ENCODE measurements around the gene TPD52L2.

TPD52L2 gene

DNA sequence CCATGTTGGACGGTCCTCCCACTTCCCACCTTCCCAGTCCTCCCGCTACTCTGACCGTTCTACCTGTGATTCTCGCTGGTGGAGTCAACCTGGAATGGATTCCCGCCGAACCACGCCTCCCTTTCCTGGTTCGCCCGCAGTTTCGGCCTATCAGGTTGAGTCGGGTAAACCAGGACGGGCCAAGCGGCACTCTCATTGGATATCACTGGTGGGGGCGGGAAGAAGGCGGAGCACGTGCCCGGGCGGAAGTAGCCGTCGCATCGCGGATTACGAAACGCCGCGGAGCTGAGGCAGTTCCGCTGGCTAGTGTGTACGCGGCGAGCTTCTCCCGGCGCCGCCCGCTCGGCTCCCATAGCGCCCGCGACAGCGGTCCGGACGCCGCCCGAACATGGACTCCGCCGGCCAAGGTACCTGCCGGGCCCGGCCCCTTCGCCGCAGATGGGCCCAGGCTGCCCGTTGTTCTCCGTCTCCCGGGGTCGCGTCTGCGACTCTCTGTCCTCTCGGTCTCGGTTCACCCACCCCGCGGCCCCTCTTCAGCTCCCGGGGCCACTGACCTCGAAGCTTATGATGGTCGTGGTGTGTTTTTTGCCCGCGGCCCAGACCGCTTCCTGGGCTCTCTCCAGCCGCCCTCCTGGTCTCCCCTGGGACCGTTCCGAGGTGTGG lies at the start of gene TPD52L2:
Gene TPD52L2, plus strand, starts transcription at position 293 of the 663 bp plus-strand sequence. Its CDS starts 96 bp downstream, at position 389.
- peak; percentile 99 for DNase-seq

DNA sequence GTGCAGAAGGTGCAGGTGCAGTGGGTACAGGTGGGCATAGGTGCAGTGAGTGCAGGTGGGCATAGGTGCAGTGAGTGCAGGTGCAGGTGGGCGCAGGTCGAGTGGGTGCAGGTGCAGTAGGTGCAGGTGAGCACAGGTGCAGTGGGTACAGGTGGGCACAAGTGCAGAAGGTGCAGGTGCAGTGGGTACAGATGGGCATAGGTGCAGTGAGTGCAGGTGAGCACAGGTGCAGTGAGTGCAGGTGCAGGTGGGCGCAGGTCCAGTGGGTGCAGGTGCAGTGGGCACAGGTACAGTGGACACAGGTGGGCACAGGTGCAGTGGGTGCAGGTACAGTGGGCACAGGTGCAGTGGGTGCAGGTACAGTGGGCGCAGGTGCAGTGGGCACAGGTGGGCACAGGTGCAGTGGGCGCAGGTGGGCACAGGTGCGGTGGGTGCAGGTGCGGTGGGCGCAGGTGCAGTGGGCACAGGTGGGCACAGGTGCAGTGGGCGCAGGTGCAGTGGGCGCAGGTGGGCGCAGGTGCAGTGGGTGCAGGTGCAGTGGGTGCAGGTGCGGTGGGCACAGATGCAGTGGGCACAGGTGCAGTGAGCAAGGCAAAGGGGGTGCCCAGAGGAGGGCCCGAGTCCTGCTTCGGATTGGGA lies 49.3 kb upstream of the TPD52L2 start:
- no peak for DNase-seq

DNA sequence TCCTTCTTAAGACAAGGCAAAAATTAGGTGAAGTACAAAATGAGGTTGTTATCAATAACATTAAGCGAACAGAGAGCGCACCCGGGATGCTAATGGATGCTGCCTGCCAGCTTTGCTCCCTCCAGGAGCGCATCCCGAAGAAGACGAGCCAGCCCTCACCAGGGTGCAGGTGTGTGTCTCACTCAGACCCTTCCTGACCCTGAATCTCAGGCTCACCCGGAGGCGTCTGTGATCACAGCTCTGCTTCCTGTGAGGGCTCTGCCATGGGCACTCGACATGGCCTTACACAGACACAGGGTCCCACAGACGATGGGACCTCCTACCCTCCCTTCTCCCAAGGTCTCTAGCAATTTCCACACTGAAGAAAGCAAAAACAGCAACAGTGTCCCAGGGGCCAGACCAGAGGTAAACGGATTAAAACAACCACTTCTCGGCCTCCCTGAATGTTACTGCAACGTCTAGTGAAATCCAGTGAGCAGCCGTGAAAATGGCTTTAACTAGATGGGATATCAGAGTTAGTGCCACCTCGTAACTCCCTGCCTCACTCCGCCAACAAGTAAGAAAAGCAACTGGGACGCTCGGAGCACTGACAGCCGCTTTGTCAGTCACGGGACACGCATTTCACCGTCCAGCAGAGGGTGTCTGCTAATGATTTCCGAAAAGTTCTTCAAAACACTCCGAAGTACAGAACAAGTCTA lies 45.7 kb upstream of the TPD52L2 start:
- DNase-seq: no peak

GRCh38 chr20:63821811-63822210 lies 43.3 kb upstream of the TPD52L2 start:
- no peak for DNase-seq

DNA sequence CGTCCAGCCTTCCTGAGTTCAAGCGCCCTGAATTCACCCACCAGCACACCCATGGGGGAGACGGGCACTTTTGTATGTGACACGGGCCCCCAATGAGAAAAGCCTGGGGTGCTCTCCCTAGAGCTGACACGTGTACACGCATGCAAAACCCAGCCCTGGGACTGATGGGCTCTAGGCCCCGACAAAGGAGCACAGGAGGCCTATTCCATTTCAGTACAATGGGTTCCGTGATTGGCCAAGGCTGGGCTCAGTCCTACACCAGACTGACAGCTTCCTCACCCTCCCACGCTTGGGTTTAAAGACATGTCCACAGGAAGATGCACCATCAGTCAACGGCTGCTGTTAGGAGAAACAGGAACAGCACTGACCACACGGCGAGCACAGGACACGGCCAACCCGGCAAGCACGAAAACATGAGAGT lies 42.8 kb upstream of the TPD52L2 start:
- DNase-seq: no peak

- no peak for DNase-seq
These were observed 41.3 kb upstream of the TPD52L2 start for GRCh38 chr20:63823691-63824311.

- DNase-seq: no peak
These were observed 39.5 kb upstream of the TPD52L2 start for GRCh38 chr20:63825331-63826118.

- DNase-seq: no peak
These were observed 38.3 kb upstream of the TPD52L2 start for GRCh38 chr20:63826753-63827152.

DNA sequence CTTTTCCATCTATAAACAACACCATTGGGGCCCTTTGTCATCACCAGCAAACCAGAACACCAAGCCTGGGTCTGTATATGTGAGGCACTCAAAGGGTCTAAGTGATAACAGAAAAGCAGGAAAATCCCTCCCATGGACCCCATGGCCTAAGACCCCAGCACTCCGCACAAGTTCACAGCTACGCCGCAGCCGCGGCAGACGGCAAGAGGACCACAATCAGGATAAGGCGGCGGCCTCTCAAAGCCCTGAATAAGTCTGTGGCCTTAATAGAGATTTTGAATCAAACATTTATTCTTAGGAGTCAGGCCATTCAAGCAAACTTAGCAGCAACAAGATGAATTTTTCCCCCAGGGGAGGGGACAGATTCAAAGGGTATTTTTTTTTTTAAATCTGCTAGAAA lies 36.9 kb upstream of the TPD52L2 start:
- no peak for DNase-seq

DNA sequence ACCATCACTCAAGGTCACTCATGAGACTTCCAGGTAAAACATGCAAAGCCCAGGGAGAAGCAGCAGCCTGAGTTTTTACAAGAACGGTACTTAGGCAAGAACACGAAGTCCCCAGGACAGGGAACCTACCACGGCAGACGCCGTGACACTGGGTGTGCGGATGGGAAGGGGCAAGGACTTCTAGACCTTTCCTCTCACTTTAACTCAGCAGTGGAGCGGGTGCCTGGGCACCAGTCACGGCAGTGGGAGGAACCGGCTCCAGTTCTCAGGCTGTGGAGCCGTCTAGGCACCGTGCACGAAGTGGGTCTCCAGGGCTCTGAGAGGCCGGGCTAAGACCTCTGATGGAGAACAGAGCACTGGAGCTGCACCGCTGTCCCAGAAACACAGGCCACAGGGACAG lies 36.5 kb upstream of the TPD52L2 start:
- DNase-seq: no peak

- no peak for DNase-seq
These were observed 36.1 kb upstream of the TPD52L2 start for GRCh38 chr20:63828951-63829350.

GRCh38 chr20:63829603-63829944 lies 35.5 kb upstream of the TPD52L2 start:
- no peak for DNase-seq

DNA sequence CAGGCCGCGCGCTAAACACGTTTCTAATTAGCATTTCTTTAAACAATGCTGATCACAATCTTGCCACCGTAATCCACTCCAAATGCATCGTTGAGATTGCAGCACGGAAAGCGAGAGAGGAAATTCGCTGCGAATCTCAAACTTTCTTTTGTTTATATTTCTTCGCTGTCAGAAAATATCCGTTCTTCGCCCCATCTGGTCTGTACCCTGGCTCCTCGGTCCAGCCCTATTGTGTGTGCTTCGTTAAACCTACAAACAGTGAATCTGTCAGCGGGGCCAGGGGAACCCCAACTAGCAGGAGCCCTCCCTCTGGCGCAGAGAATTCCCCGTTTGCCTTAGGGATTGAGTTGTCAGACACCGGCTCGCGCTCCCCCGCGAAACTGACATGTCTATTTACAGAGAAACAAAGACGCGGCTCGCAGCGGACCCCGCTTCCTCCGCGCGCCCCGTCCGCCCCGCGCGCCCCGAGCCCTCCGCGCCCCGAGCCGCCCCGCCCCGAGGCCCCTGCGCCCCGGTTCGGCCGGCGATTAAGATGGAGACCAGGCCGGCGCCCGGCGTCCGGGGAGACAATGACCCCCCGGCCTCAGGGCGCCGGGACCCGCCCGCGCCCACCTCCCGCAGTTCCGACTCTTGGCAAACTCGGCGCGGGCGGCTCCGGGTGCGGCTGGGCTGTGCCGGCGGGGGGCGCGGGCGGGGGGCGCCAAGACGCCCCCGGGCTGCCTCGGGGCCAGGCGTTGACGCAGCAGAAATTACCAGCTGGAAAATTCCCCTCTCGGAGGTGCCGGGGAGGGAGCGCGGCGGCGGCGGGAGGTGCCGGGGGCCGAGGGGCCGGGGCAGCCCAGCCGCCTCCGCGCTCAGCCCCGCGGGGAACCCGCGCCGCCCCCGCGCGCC lies 34.9 kb upstream of the TPD52L2 start:
- no peak for DNase-seq

GRCh38 chr20:63830841-63831588 lies 34.1 kb upstream of the TPD52L2 start, which contains the start of gene ZBTB46:
Gene ZBTB46 (minus strand): TSS chr20:63831264. CDS start chr20:63790757, 40,507 bp downstream.
- DNase-seq: no peak

- DNase-seq: no peak
These were observed 33.5 kb upstream of the TPD52L2 start for GRCh38 chr20:63831646-63831992.

GRCh38 chr20:63831993-63832686 lies 32.9 kb upstream of the TPD52L2 start:
- no peak for DNase-seq

- no peak for DNase-seq
These were observed 31.1 kb upstream of the TPD52L2 start for GRCh38 chr20:63833776-63834490.

DNA sequence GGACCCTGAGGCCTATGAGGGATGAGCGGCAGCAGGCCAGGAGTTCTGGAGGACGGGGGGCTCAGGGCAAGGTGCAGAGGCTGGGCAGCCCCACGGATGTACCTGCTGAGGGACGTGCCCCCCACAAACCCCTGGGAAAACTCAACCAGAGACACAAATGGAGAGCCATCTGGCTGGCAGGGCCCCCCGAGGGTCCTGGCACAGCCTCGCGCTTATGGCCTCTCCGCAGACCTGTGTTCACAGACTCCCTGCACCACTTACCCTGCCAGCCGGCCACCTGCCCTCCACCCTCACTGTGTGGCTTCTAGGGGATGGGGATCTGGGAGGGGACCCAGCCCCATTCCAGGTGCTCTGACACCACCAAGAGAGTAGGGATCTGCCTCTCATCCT lies 30.6 kb upstream of the TPD52L2 start:
- DNase-seq: no peak

GRCh38 chr20:63835021-63835858 lies 29.8 kb upstream of the TPD52L2 start:
- peak; percentile 50 for DNase-seq
